Gastroesophageal sphincter (tissue), 3 donors: ENCODE results near the gene SLC25A47.

ENCODE experiments used
- EP300 ChIP-seq: sonication (generic); formaldehyde crosslinking; IDR thresholded peaks from one replicate; pipeline ENCODE4 v1.6.1; 2017; ENCODE audit warnings: antibody characterized with exemption, mild to moderate bottlenecking
- POLR2A ChIP-seq, 2 donors: fragments of 450-650 bp; IDR thresholded peaks; one replicate each; pipeline ENCODE4 v1.6.1; 2017; ENCODE audit warnings: antibody characterized with exemption in 2 of 2, mild to moderate bottlenecking in 2 of 2, moderate library complexity in 1 of 2
- POLR2AphosphoS5 ChIP-seq: sonication (generic); formaldehyde crosslinking; IDR thresholded peaks from one replicate; pipeline ENCODE4 v1.6.1; 2017; ENCODE audit warnings: antibody characterized with exemption
- TF ChIP-seq, protein P1 (sequence below), 4 experiments: fragments of 200-600 bp in 2 of 4; fragments of 450-650 bp in 2 of 4; sonication (generic) in 1 of 4; IDR thresholded peaks; one replicate each; pipeline ENCODE4 v1.5.1; 2017 to 2019; ENCODE audit warnings: antibody characterized with exemption in 4 of 4, mild to moderate bottlenecking in 2 of 4, moderate library complexity in 2 of 4

- TF ChIP-seq, protein P1, sequence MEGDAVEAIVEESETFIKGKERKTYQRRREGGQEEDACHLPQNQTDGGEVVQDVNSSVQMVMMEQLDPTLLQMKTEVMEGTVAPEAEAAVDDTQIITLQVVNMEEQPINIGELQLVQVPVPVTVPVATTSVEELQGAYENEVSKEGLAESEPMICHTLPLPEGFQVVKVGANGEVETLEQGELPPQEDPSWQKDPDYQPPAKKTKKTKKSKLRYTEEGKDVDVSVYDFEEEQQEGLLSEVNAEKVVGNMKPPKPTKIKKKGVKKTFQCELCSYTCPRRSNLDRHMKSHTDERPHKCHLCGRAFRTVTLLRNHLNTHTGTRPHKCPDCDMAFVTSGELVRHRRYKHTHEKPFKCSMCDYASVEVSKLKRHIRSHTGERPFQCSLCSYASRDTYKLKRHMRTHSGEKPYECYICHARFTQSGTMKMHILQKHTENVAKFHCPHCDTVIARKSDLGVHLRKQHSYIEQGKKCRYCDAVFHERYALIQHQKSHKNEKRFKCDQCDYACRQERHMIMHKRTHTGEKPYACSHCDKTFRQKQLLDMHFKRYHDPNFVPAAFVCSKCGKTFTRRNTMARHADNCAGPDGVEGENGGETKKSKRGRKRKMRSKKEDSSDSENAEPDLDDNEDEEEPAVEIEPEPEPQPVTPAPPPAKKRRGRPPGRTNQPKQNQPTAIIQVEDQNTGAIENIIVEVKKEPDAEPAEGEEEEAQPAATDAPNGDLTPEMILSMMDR (IDR thresholded peaks at IDR 0.05), result no peak
- TF ChIP-seq POLR2AphosphoS5, result no peak
- TF ChIP-seq POLR2A (IDR thresholded peaks at IDR 0.05), result no peak
- no peak for TF ChIP-seq EP300
Observed at GRCh38 chr14:100303925-100304324, 19.2 kb upstream of the SLC25A47 start.
